ENCODE data around the gene GAS7. TPM values are rescaled to one million over a fixed set of nuclear protein-coding genes. Genes with fewer than 3 reads are reported as not detected.

GAS7 gene
- polyA plus RNA-seq, 4 donors: 14.1 to 55.7 (median 22.5) TPM

- DNase-seq (ENCODE audit: low read depth in 4 of 4, low spot score in 3 of 4): no peak
These were observed 325.6 kb downstream of the GAS7 start for GRCh38 chr17:9872852-9873251.

GRCh38 chr17:9868552-9868951 lies 329.9 kb downstream of the GAS7 start:
- DNase-seq (ENCODE audit: low read depth in 4 of 4, low spot score in 3 of 4): no peak

GRCh38 chr17:9865586-9865985 lies 332.8 kb downstream of the GAS7 start:
- no peak for DNase-seq (ENCODE audit: low read depth in 4 of 4, low spot score in 3 of 4)

GRCh38 chr17:9862949-9863348 lies 335.5 kb downstream of the GAS7 start:
- no peak for DNase-seq (ENCODE audit: low read depth in 4 of 4, low spot score in 3 of 4)

GRCh38 chr17:9862220-9862619 lies 336.2 kb downstream of the GAS7 start:
- DNase-seq (ENCODE audit: low read depth in 4 of 4, low spot score in 3 of 4): no peak

GRCh38 chr17:9860851-9861250 lies 337.6 kb downstream of the GAS7 start:
- no peak for DNase-seq (ENCODE audit: low read depth in 4 of 4, low spot score in 3 of 4)

Other genes starting within 250 kb of the GAS7 start
- under 1 TPM; 0.06 to 0.27 (median 0.12) TPM for gene MYH13, start 174.4 kb upstream of the GAS7 start, polyA plus RNA-seq (ENCODE audit: insufficient read length in 4 of 4)
- gene MYH8, start 223.3 kb upstream of the GAS7 start, polyA plus RNA-seq (ENCODE audit: insufficient read length in 4 of 4): under 1 TPM; 0.31 to 0.79 (median 0.63) TPM